ENCODE data around the gene PPM1J. TPM values are rescaled to one million over a fixed set of nuclear protein-coding genes. Genes with fewer than 3 reads are reported as not detected.
A peak's percentile ranks its signal among the peaks of the same experiment; 100 is the strongest.

The PPM1J gene
- total and polyA plus RNA-seq, 9 of the 15 experiments (the other 6 are each of a cell fraction or from before 2014, with no cell fraction given) = 0.25 to 10.5 (median 4.2) TPM

- TF ChIP-seq ELK1 (CRISPR knock-in tag; IDR thresholded peaks at IDR 0.05) (no peak), E2F6 (IDR thresholded peaks at IDR 0.05; ENCODE audit: borderline replicate concordance in 1 of 2, extremely low read depth in 1 of 2, insufficient read depth in 1 of 2, insufficient read length in 1 of 2, low read depth in 1 of 2, low read length in 1 of 2, poor library complexity in 1 of 2, severe bottlenecking in 1 of 2) (peak; percentile 59 to 87), ZNF639 (CRISPR knock-in tag; conservative IDR thresholded peaks at IDR 0.05 in 1 of 2, IDR thresholded peaks at IDR 0.05 in 1 of 2) (no peak), TRIM24 (IDR thresholded peaks at IDR 0.05) (no peak), EHMT2 (IDR thresholded peaks at IDR 0.05) (no peak), SPI1 (IDR thresholded peaks at IDR 0.05; ENCODE audit: borderline replicate concordance, low read depth, low read length) (0 out of 2 replicates have a peak, but pooled peaks have one; percentile 1), FOS (IDR thresholded peaks at IDR 0.05; ENCODE audit: extremely low read depth, insufficient read length) (no peak), POLR2G (IDR thresholded peaks at IDR 0.05; ENCODE audit: low read depth, low read length) (peak; percentile 42; the same call in 1 of the 2 replicates), ESRRB (CRISPR knock-in tag; IDR thresholded peaks at IDR 0.05; ENCODE audit: borderline replicate concordance) (no peak), ZNF184 (CRISPR knock-in tag; IDR thresholded peaks at IDR 0.05) (no peak), L3MBTL2 (IDR thresholded peaks at IDR 0.05) (peak; percentile 75), ZC3H4 (CRISPR knock-in tag; IDR thresholded peaks at IDR 0.05; ENCODE audit: borderline replicate concordance) (no peak), ZNF431 (CRISPR knock-in tag; IDR thresholded peaks at IDR 0.05) (no peak), SMAD4 (CRISPR knock-in tag; conservative IDR thresholded peaks at IDR 0.05) (peak; percentile 37; the same call in 1 of the 2 replicates), ETS1 (conservative IDR thresholded peaks at IDR 0.05; ENCODE audit: control insufficient read depth, low read depth, low read length) (no peak; the same call in none of the 2 replicates), PHB (CRISPR knock-in tag; IDR thresholded peaks at IDR 0.05) (no peak), MYNN (IDR thresholded peaks at IDR 0.05) (0 out of 2 replicates have a peak, but pooled peaks have one; percentile 19), MYNN (CRISPR knock-in tag; IDR thresholded peaks at IDR 0.05) (no peak), BDP1 (IDR thresholded peaks at IDR 0.05; ENCODE audit: insufficient read depth, insufficient read length) (no peak), MXD1 (CRISPR knock-in tag; IDR thresholded peaks at IDR 0.05; ENCODE audit: borderline replicate concordance, poor library complexity, severe bottlenecking) (no peak), HLTF (IDR thresholded peaks at IDR 0.05) (no peak), ZNF57 (CRISPR knock-in tag; IDR thresholded peaks at IDR 0.05) (no peak; the same call in 1 of the 2 replicates)
Measured at GRCh38 chr1:112714313-112715263, 544 bp downstream of the PPM1J start (continued).
